ENCODE measurements around the gene DPP10.
"Not testable (repeated sequence)": the region's sequence is repeated elsewhere in the genome, so short reads cannot be mapped to it uniquely, and the experiment has no call there.

The DPP10 gene

GRCh38 chr2:114709936-114710850 is 267.8 kb downstream of the DPP10 start:
- in situ Hi-C loops (cut with HindIII; ENCODE audit: low sequenced_read_pairs) = no loop called here

GRCh38 chr2:114714313-114714712 is 271.9 kb downstream of the DPP10 start:
- in situ Hi-C loops (cut with HindIII; ENCODE audit: low sequenced_read_pairs) = no loop called here

DNA sequence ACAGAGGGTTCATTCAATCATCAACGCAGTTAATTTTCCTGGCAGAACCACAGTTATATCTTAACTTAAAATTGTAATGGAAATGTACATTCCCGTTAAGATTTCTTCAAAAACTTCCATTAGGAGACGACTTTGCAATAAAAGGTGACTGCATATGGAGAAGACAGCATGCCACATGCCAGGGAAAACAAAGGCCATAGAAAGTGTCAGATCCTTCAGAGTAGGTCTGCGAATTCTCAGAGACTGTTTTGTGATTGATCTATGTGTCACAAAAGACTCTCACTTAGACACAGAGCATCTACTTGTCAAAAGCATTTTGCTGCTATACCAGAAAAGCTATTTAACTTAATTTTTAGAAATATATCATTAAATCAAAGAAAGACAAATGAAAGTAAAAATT is 274.6 kb downstream of the DPP10 start:
- in situ Hi-C loops (cut with HindIII; ENCODE audit: low sequenced_read_pairs) = no loop called here

DNA sequence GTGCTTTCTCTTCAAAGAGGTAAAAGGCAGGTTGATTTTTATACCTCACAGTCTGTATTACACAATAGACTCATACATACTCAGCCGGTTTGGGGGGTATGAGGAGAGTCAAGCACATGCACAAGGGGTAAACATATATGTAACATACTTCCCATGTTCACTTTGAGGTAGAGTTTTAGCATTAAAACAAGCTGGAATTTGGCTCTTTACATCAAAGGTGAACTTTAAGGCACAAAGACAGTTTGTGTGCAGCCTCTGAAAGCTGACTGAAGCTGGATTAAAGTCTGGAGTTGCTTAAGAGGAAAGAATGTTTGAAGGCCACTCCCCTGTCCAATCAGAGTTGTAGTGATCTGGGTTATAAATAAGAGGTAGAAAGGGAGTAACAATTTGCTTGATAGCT is 282.0 kb downstream of the DPP10 start:
- in situ Hi-C loops (cut with HindIII; ENCODE audit: low sequenced_read_pairs) = no loop called here

GRCh38 chr2:114727012-114727411 is 284.6 kb downstream of the DPP10 start:
- in situ Hi-C loops (cut with HindIII; ENCODE audit: low sequenced_read_pairs) = no loop called here

DNA sequence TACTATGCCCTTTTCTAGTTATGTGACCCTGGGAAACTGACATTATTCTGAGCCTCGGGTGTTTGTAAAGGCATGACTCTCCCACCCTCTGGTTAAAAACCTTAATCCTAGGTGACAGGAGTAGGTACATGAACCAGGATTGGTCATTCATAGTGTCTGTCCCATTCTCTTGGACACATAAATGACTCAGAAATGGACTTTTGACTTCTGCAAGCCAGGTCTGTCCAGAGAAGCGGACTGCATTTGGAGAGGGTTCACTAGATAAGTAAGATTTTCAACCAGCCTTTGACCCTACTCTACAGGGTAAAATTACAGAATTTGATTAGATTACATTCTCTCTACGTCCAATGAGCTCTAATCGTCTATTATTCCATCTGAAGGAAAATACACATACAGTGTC is 285.9 kb downstream of the DPP10 start:
- in situ Hi-C loops (cut with HindIII; ENCODE audit: low sequenced_read_pairs) = no loop called here

- in situ Hi-C loops (cut with HindIII; ENCODE audit: low sequenced_read_pairs) = no loop called here
Measured at GRCh38 chr2:114729026-114729425, 286.6 kb downstream of the DPP10 start.

DNA sequence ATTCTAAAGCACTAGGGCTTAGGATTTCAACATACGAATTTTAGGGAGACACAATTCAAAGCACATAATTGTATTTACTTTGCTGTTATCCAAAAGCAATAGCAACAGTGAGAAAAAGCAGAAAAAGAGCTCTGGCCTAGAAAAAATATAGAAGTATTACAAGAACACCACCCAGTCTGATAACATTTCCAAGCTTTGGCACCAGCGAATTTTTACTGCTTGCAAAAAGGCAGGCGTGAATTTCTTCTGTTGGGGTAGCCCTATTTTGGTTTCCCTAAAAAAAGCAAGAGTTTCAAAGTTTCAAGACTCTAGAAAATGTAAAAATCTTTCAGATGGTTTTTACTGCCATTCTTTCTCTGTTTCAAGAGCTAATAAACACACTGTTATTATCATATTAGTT is 292.7 kb downstream of the DPP10 start:
- in situ Hi-C loops (cut with HindIII; ENCODE audit: low sequenced_read_pairs) = no loop called here

DNA sequence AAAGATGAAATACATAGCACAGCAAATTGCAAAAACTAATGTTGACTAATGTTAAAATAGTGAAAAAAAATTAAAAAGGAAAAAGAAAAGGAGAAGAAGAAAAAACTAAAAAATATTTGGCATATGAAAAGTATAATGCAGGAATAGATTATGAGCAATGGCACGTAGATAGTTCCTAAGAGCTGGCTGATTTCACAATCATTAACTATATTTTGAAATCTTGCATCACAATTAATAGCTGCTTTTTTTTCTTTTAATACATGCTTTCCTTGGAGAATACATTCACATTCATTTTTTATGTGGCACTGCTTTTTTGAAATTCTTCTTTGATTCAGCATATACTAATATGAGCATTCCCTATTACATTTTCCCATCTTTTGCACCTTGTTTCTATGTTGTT is 299.8 kb downstream of the DPP10 start:
- in situ Hi-C loops (cut with HindIII; ENCODE audit: low sequenced_read_pairs) = no loop called here

GRCh38 chr2:114745700-114746099 is 303.3 kb downstream of the DPP10 start:
- in situ Hi-C loops (cut with HindIII; ENCODE audit: low sequenced_read_pairs) = no loop called here

DNA sequence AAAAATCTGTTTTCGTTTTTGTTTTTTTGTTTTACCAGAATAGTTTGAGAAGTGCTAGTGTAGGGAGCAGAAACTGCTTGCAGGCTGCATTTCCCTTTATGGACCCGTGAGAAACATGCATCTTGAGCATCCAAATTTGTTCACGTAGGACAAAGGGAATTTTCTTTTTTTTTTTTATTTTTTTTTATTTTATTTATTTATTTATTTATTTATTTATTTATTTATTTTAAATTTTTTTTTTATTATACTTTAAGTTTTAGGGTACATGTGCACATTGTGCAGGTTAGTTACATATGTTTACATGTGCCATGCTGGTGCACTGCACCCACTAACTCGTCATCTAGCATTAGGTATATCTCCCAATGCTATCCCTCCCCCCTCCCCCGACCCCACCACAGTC is 305.7 kb downstream of the DPP10 start:
- in situ Hi-C loops (cut with HindIII; ENCODE audit: low sequenced_read_pairs) = not testable (repeated sequence)

- in situ Hi-C loops (cut with HindIII; ENCODE audit: low sequenced_read_pairs) = no loop called here
Measured at GRCh38 chr2:114752425-114752824, 310.0 kb downstream of the DPP10 start.

DNA sequence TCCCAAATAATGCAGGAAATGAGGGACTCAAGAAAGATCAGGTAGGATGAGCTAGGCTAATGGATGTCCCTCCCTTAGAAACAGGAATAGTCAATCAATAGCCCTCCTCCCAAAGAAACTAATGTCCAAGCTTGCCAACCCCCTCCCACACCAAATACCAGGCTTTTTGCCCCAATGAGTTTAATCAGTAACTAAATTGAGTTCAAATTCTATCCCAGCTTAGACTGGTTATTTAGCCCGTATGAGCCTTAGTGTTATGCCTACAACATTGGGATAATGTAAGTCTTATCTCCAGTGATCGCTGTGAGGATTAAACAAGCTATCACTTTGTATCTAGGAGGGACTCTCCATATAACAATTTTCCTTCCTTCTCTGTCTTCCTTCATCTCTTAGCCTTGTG is 310.7 kb downstream of the DPP10 start:
- in situ Hi-C loops (cut with HindIII; ENCODE audit: low sequenced_read_pairs) = no loop called here

- in situ Hi-C loops (cut with HindIII; ENCODE audit: low sequenced_read_pairs) = no loop called here
Measured at GRCh38 chr2:114754907-114755563, 312.6 kb downstream of the DPP10 start.

- in situ Hi-C loops (cut with HindIII; ENCODE audit: low sequenced_read_pairs) = no loop called here
Measured at GRCh38 chr2:114762376-114762775, 319.9 kb downstream of the DPP10 start.

DNA sequence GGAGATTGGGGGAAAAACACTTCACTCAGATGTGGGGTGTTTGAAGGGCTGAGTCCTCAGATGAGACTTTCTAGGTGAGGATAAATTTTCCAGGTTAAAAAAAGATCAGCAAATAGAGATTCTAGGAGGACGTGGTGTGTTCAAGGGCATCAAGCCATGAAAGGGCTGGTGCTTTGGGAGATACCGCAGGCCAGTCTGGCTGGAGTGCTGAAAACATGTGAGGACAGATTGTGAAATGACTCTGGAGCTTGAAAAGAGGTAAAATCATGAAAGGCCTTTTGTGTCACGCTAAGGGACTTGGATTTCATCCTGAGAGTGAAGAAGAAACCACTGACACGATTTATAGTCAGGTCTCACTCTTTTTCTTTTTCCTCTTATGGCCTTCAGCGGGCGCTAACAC is 320.5 kb downstream of the DPP10 start:
- in situ Hi-C loops (cut with HindIII; ENCODE audit: low sequenced_read_pairs) = no loop called here

GRCh38 chr2:114769110-114769509 is 326.7 kb downstream of the DPP10 start:
- in situ Hi-C loops (cut with HindIII; ENCODE audit: low sequenced_read_pairs) = no loop called here

- in situ Hi-C loops (cut with HindIII; ENCODE audit: low sequenced_read_pairs) = no loop called here
Measured at GRCh38 chr2:114769991-114770390, 327.6 kb downstream of the DPP10 start.

DNA sequence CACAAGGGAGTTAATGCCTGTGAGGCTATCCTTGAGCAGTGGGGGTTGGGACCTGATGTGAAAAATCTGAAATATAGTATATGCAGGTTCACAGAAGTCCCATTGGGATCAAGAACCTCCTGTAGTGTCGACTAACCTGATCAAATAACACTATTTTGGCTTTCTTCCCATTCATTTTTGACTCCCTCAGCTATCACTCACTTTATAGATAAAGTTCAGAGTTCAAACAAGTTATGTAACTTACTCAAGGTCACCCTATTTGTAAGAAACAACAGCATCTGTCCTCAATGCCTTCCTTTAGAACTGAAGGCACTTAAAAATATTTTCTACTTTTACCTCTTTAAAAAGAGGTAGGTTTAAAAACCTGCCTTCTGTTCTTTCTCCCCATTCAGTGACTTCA is 341.6 kb downstream of the DPP10 start:
- in situ Hi-C loops (cut with HindIII; ENCODE audit: low sequenced_read_pairs) = no loop called here

GRCh38 chr2:114784890-114785583 is 342.6 kb downstream of the DPP10 start:
- in situ Hi-C loops (cut with HindIII; ENCODE audit: low sequenced_read_pairs) = no loop called here

DNA sequence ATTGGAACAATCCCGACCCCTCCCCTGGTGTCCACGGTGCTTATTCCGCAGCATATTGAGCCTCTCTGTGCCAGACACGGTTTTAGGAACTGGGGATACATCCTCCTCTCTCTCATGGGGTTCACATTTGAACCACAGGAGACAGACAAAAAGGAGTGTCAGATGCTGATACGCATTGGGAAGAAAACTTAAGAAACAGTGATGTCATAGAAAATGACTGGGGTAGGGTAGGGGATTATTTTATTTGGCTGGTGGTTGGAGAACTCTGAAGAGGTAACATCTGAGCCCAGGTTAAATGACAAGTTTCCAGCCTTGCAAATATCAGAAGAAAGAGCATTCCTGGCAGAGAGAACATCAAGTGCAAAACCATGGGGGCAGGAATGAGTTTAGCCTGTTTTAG is 344.5 kb downstream of the DPP10 start:
- in situ Hi-C loops (cut with HindIII; ENCODE audit: low sequenced_read_pairs) = no loop called here

DNA sequence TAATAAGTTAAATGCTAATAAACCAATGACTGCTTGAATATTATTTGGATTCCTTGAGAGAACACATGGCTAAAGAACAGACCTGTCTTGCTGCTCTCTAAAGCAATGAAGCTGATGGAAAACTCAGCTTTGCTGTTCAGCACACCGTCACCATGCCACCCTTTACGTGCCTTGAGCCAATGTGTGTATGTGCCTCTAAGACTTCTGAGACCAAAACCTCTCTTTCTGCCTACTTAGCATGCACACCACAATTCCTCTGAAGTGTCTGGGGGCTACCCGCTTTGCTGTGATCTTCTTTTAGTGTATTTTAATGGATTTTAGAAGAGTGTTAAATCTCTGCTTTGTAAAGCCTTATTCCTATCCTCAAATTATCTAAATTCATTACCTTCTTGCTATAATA is 345.0 kb downstream of the DPP10 start:
- in situ Hi-C loops (cut with HindIII; ENCODE audit: low sequenced_read_pairs) = no loop called here
